GM21737 (cell line): ENCODE measurements around the gene C1RL.

Experiments
- ATAC-seq: cut with Tn5 transposase; IDR thresholded peaks from one replicate; pipeline ENCODE4 v1.9.1; 2021; ENCODE audit warnings: mild to moderate bottlenecking, moderate library complexity; ENCODE audit not compliant: unreplicated experiment

C1RL gene

GRCh38 chr12:7093486-7093885 lies 15.5 kb downstream of the C1RL start:
- ATAC-seq: no peak

GRCh38 chr12:7092986-7093460 lies 16.0 kb downstream of the C1RL start:
- ATAC-seq: no peak

- no peak for ATAC-seq
Observed at GRCh38 chr12:7092229-7092985, 16.6 kb downstream of the C1RL start, which contains the start of gene C1R. Gene C1R (minus strand): TSS chr12:7092445. CDS start chr12:7092388, 57 bp downstream.

GRCh38 chr12:7091660-7092228 lies 17.3 kb downstream of the C1RL start:
- no peak for ATAC-seq

GRCh38 chr12:7091171-7091570 lies 17.8 kb downstream of the C1RL start:
- ATAC-seq: no peak

- no peak for ATAC-seq
Observed at GRCh38 chr12:7090222-7090998, 18.6 kb downstream of the C1RL start.

- ATAC-seq: no peak
Observed at GRCh38 chr12:7089196-7089871, 19.7 kb downstream of the C1RL start.

GRCh38 chr12:7083125-7083524 lies 25.9 kb downstream of the C1RL start:
- no peak for ATAC-seq

- no peak for ATAC-seq
Observed at GRCh38 chr12:7081037-7081436, 28.0 kb downstream of the C1RL start.

GRCh38 chr12:7079826-7080125 lies 29.2 kb downstream of the C1RL start:
- no peak for ATAC-seq

GRCh38 chr12:7078163-7078562 lies 30.9 kb downstream of the C1RL start:
- no peak for ATAC-seq

GRCh38 chr12:7076493-7076892 lies 32.5 kb downstream of the C1RL start:
- ATAC-seq: no peak

GRCh38 chr12:7075939-7076338 lies 33.1 kb downstream of the C1RL start:
- no peak for ATAC-seq

GRCh38 chr12:7075518-7075917 lies 33.5 kb downstream of the C1RL start:
- no peak for ATAC-seq

GRCh38 chr12:7073946-7074345 lies 35.1 kb downstream of the C1RL start:
- ATAC-seq: no peak

GRCh38 chr12:7072554-7072953 lies 36.5 kb downstream of the C1RL start:
- ATAC-seq: no peak

GRCh38 chr12:7072035-7072434 lies 37.0 kb downstream of the C1RL start:
- no peak for ATAC-seq

GRCh38 chr12:7069386-7069785 lies 39.6 kb downstream of the C1RL start:
- no peak for ATAC-seq

- no peak for ATAC-seq
Observed at GRCh38 chr12:7068994-7069346, 40.0 kb downstream of the C1RL start.

- ATAC-seq: no peak
Observed at GRCh38 chr12:7068240-7068993, 40.6 kb downstream of the C1RL start.

- ATAC-seq: no peak
Observed at GRCh38 chr12:7067096-7067495, 41.9 kb downstream of the C1RL start.
